LNCaP clone FGC (cell line): ENCODE results near the gene RNASE13.
A peak's percentile ranks its signal among the peaks of the same experiment; 100 is the strongest.
"Not testable (repeated sequence)": the region's sequence is repeated elsewhere in the genome, so short reads cannot be mapped to it uniquely, and the experiment has no call there.

Experiments used
- DNase-seq: peaks from one replicate; pipeline ENCODE4 v3.0.0-alpha.2; 2011; ENCODE audit warnings: low read depth
- H3K4me3 ChIP-seq: 2 replicates; pipeline ENCODE4 v1.5.1; 2011; ENCODE audit warnings: mild to moderate bottlenecking, low read depth, low read length, control low read depth
- TF ChIP-seq, protein P1 (sequence below): IDR thresholded peaks from 2 replicates; pipeline ENCODE4 v1.5.1; 2012; ENCODE audit warnings: mild to moderate bottlenecking; ENCODE audit not compliant: control insufficient read depth, insufficient read depth; ENCODE audit errors: extremely low read depth

Gene RNASE13

DNA sequence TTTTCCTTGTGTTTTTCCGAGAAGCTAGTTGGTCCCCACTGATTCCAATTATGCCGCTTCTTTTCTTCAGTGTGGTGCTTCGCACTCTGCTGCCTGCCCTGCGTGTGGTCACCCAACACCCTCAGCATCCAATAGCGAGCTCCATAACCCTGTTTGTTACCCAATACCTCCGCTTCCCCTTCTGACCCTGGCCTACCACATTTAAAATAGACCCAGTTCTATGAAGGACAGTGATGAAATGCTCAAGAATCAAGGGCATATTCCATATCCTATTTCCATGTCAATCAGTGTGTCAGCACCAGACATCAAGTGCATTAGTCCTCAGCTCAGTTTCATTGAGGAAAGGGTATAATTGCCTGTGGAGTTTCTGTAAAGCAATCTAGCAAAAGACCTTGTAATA, 19.3 kb downstream of the RNASE13 start:
- TF ChIP-seq, protein P1, sequence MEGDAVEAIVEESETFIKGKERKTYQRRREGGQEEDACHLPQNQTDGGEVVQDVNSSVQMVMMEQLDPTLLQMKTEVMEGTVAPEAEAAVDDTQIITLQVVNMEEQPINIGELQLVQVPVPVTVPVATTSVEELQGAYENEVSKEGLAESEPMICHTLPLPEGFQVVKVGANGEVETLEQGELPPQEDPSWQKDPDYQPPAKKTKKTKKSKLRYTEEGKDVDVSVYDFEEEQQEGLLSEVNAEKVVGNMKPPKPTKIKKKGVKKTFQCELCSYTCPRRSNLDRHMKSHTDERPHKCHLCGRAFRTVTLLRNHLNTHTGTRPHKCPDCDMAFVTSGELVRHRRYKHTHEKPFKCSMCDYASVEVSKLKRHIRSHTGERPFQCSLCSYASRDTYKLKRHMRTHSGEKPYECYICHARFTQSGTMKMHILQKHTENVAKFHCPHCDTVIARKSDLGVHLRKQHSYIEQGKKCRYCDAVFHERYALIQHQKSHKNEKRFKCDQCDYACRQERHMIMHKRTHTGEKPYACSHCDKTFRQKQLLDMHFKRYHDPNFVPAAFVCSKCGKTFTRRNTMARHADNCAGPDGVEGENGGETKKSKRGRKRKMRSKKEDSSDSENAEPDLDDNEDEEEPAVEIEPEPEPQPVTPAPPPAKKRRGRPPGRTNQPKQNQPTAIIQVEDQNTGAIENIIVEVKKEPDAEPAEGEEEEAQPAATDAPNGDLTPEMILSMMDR, result no peak
- no peak overlapping the region for H3K4me3 ChIP-seq
- no peak for DNase-seq

DNA sequence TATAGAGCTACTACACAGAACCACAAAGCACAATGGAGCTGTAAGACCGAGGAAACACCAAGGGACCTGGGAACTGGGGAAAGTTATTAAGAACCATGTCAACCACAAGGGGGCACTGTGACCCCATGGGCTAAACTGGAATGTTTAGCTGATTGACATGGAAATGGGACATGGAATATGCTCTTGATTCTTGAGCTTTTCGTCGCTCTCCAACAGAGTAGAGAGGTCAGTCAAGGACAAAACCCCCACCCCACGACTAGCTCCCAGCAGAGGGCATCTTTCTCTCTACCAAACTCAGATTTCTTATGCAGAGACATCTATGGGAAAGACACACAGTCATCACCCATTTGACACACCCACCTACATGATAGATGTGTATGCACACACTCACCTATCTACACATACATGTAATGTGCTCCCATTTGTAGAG, 19.8 kb downstream of the RNASE13 start:
- TF ChIP-seq, protein P1, result peak; percentile 89
- no peak overlapping the region for H3K4me3 ChIP-seq
- DNase-seq, result peak; percentile 62

DNA sequence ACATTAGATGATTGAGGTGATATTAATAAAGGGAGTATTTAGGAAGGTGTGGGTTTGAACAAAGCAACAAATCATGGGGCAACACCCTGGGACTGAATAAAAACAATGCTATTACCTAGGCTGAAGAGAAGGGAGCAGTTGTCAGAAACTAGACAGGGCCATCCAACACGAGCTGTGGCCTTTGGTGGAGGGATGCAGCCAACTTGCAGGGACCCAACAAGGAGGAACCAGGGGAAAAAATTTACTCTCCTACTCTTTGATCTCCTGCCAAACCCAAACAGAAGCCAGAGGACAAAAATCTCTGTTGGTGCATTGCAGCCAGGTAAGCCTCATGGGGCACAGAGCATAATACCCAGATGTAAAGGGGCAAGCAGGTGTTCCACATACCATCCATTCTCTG, 23.5 kb downstream of the RNASE13 start:
- TF ChIP-seq, protein P1, result no peak
- DNase-seq, result no peak
- no peak overlapping the region for H3K4me3 ChIP-seq

DNA sequence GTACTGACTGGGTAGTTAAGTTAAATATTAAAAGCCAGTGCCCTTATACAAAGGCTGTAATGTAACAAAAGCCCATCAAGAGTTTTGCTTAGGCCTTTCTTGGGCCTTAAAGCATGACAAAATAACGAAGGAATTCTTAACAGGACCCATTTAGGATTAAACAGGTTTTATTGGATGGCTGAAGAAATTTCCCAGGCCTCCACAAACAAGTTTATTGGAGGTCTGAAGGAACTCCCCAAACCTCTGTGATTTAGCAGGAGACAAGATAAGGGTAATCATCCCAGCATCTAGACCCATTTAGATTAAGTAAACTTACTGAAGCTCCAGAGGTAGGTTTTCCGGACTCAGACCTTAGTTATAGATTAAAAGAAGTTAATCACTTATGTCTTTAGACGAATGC, 24.9 kb downstream of the RNASE13 start:
- not testable (repeated sequence) for DNase-seq, H3K4me3 ChIP-seq

DNA sequence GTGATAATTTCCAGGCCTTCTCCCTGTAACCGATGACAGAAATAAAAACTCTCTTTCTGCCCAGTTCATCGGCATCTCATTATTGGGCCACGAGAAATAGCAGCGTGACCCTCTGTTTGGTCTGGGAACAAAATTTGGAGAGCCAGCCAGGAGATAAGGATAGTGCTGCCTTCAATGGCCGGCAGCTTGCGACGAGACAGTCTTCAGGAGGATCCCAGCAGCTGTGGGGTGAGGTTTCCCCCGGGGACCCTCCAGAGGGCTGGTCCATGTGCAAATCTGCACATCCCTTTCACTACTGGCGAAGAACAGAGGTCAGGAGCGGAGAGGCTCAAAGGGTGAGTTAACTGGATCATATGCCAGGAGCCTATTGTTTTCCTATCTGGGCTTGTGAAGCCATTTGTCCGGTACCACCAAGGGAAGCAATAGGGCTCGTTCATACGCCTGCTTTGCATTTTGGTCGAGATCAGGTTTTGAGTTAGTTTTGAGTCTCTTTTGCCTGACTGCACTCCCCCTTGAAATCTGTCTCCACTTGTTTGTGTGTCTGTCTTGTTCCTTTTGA, 30.7 kb downstream of the RNASE13 start:
- no peak for DNase-seq
- TF ChIP-seq, protein P1, result no peak
- no peak overlapping the region for H3K4me3 ChIP-seq

DNA sequence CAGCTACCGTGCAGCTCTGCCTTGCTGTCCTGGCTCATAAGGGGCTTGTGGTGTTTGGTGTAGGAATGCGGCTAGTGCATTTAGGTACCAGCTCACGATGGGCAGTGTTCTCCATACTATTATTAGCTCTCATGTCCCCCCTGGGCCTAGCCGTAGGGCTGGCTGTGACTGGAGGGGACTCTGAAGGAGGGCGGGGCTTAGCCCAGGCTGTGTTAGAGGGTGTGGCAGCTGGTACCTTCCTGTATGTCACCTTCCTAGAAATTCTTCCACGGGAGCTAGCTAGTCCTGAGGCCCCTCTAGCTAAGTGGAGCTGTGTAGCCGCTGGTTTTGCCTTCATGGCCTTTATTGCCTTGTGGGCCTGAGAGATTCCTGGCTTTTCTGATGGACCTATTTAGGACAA, 33.4 kb downstream of the RNASE13 start:
- TF ChIP-seq, protein P1, result no peak
- DNase-seq, result no peak
- no peak overlapping the region for H3K4me3 ChIP-seq

DNA sequence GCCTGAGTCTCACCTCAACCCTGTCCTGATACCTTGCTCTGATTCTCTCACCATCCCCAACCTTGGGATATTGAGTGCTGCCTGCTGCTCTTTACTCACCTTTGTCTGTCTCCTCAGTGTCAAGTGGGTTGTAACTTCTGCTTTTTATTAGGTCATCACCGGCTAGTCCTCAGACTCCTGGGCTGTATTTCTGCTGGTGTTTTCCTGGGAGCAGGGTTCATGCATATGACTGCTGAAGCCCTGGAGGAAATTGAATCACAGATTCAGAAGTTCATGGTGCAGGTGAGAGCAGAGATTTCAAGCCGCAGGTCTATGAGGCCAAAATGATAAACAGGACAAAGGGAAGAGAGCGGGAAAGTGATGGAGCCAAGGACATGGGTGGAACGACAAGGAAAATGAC, 35.0 kb downstream of the RNASE13 start:
- H3K4me3 ChIP-seq, result no peak overlapping the region
- DNase-seq, result no peak
- TF ChIP-seq, protein P1, result no peak
